HepG2 (cell line): ENCODE measurements around the gene CLEC20A. TPM values are rescaled to one million over a fixed set of nuclear protein-coding genes. Genes with fewer than 3 reads are reported as not detected.

Experiments used
- ATAC-seq: fragments of 200-7000 bp; cut with Tn5 transposase; 3 replicates; pipeline ENCODE4 v1.9.1; 2020; ENCODE audit warnings: mild to moderate bottlenecking, moderate library complexity
- BruUV-seq: library from RNA; stranded (reverse); fragments of 400-500 nt; replicated peaks from 2 replicates; lab custom pipeline; 2021; lab: Mats Ljungman, UMichigan
- CTCF ChIA-PET: fragments of 300-600 bp; formaldehyde crosslinking; extraction: SDS; loops from one replicate; lab custom pipeline; 2021; ENCODE audit warnings: low total read pairs, inconsistent platforms, low intra/inter-chr PET ratio; lab: Yijun Ruan, JAX
- POLR2A ChIA-PET: fragments of 350-600 bp; sonication (Branson Sonifier 250); formaldehyde crosslinking; loops from one replicate; lab custom pipeline; 2020; ENCODE audit warnings: antibody characterized with exemption, inconsistent platforms; lab: Yijun Ruan, JAX
- DNase-seq: peaks from one replicate; pipeline ENCODE4 v3.0.0-alpha.2; 2015; ENCODE audit warnings: low spot score
- FAIRE-seq: peaks from 3 replicates; lab custom pipeline; 2011; peaks lifted over from hg19 to GRCh38; lab: Jason Lieb, UNC
- H2AFZ ChIP-seq: one replicate; pipeline ENCODE4 v1.6.1; 2011; ENCODE audit warnings: low read length, inconsistent platforms
- H3K27ac ChIP-seq: fragments of 300-600 bp; 3 replicates; pipeline ENCODE4 v1.8.0; 2011; ENCODE audit warnings: mixed run types, mild to moderate bottlenecking, mixed read lengths, low read length, inconsistent platforms; ENCODE audit not compliant: insufficient read depth; ENCODE audit errors: extremely low read length
- H3K27me3 ChIP-seq, 2 experiments: fragments of 200-600 bp in 1 of 2; 2 replicates in 1 of 2; 3 replicates in 1 of 2; pipeline versions ENCODE4 v1.6.0 to v1.8.0; 2011; ENCODE audit warnings: low read length in 2 of 2, mild to moderate bottlenecking in 2 of 2, moderate library complexity in 2 of 2, inconsistent platforms in 1 of 2; ENCODE audit not compliant: insufficient read depth in 2 of 2, control insufficient read depth in 1 of 2
- H3K36me3 ChIP-seq, 2 experiments: fragments of 200-600 bp in 1 of 2; replicated peaks in 1 of 2; 2 replicates in 1 of 2; 3 replicates in 1 of 2; pipeline versions ENCODE4 v1.5.1 to v1.8.0; 2011; ENCODE audit warnings: low read length in 2 of 2, inconsistent platforms in 1 of 2; ENCODE audit not compliant: insufficient read depth in 2 of 2, control insufficient read depth in 1 of 2
- H3K4me1 ChIP-seq: 2 replicates; pipeline ENCODE4 v1.5.1; 2012; ENCODE audit warnings: low read length, inconsistent platforms; ENCODE audit not compliant: insufficient read depth
- H3K4me2 ChIP-seq: 2 replicates; pipeline ENCODE4 v1.6.0; 2011; ENCODE audit warnings: low read depth, low read length, inconsistent platforms
- H3K4me3 ChIP-seq, 3 experiments: fragments of 200-600 bp in 1 of 3; sonication (generic), shearing (Covaris generic) in 1 of 3; replicated peaks in 1 of 3; 2 replicates each; pipeline ENCODE4 v1.5.1; 2011 to 2016; ENCODE audit warnings: low read length in 3 of 3, inconsistent platforms in 2 of 3, low read depth in 2 of 3, mild to moderate bottlenecking in 2 of 3, control low read depth in 1 of 3, mixed read lengths in 1 of 3; ENCODE audit not compliant: insufficient read depth in 1 of 3
- H3K79me2 ChIP-seq: one replicate; pipeline ENCODE4 v1.6.1; 2011; ENCODE audit warnings: low read length, inconsistent platforms; ENCODE audit not compliant: insufficient read depth
- H3K9ac ChIP-seq: 2 replicates; pipeline ENCODE4 v1.6.0; 2011; ENCODE audit warnings: mild to moderate bottlenecking, low read depth, low read length, inconsistent platforms; ENCODE audit not compliant: insufficient read depth
- H3K9me3 ChIP-seq: 2 replicates; pipeline ENCODE4 v1.5.1; 2012; ENCODE audit warnings: mild to moderate bottlenecking, low read length
- H4K20me1 ChIP-seq: 2 replicates; pipeline ENCODE4 v1.6.0; 2011; ENCODE audit warnings: inconsistent platforms, mild to moderate bottlenecking, low read length, moderate library complexity; ENCODE audit not compliant: insufficient read depth
- ATF7-NPFF ChIP-seq: sonication (generic); formaldehyde crosslinking; IDR thresholded peaks from 2 replicates; pipeline ENCODE4 v1.8.1; 2023; ENCODE audit warnings: mild to moderate bottlenecking, low read depth, missing genetic modification reagents, moderate library complexity
- BRCA1 ChIP-seq: sonication (generic); formaldehyde crosslinking; IDR thresholded peaks from 2 replicates; pipeline ENCODE4 v1.4.0; 2020; ENCODE audit warnings: missing genetic modification reagents
- CENPT ChIP-seq: sonication (generic); formaldehyde crosslinking; IDR thresholded peaks from 2 replicates; pipeline ENCODE4 v1.8.0; 2022; ENCODE audit warnings: low read depth, mild to moderate bottlenecking, moderate library complexity, missing genetic modification reagents
- DNMT1 ChIP-seq: sonication (generic); formaldehyde crosslinking; IDR thresholded peaks from 2 replicates; pipeline ENCODE4 v1.5.1; 2020; ENCODE audit warnings: mild to moderate bottlenecking, missing genetic modification reagents
- EZH2 ChIP-seq: conservative IDR thresholded peaks from 2 replicates; pipeline ENCODE4 v1.6.1; 2012; ENCODE audit warnings: mild to moderate bottlenecking, low read depth, low read length, moderate library complexity
- HDAC1 ChIP-seq: sonication (generic); formaldehyde crosslinking; IDR thresholded peaks from 2 replicates; pipeline ENCODE4 v1.5.1; 2020; ENCODE audit warnings: mild to moderate bottlenecking, missing genetic modification reagents
- HNRNPK ChIP-seq: fragments of 200-400 bp; formaldehyde crosslinking; IDR thresholded peaks from 2 replicates; pipeline ENCODE4 v1.6.1; 2018; ENCODE audit warnings: low read length, low read depth, moderate library complexity, mild to moderate bottlenecking; ENCODE audit not compliant: poor library complexity, severe bottlenecking
- ISL2 ChIP-seq: sonication (generic); formaldehyde crosslinking; IDR thresholded peaks from 2 replicates; pipeline ENCODE4 v1.5.0; 2020; ENCODE audit warnings: missing genetic modification reagents
- KLF13 ChIP-seq: sonication (generic); formaldehyde crosslinking; IDR thresholded peaks from 2 replicates; pipeline ENCODE4 v1.4.0; 2020; ENCODE audit warnings: mild to moderate bottlenecking, missing genetic modification reagents
- PCBP1 ChIP-seq: fragments of 200-400 bp; formaldehyde crosslinking; IDR thresholded peaks from 2 replicates; pipeline ENCODE4 v1.6.1; 2017; ENCODE audit warnings: mild to moderate bottlenecking, low read depth, low read length, borderline replicate concordance
- SNRNP70 ChIP-seq: fragments of 200-400 bp; formaldehyde crosslinking; IDR thresholded peaks from 2 replicates; pipeline ENCODE4 v1.6.1; 2017; ENCODE audit warnings: mild to moderate bottlenecking, low read depth, low read length, moderate library complexity
- SUZ12 ChIP-seq: fragments of 150-350 bp; IDR thresholded peaks from 2 replicates; pipeline ENCODE4 v1.6.1; 2014; ENCODE audit warnings: low read depth, low read length
- WIZ ChIP-seq: sonication (generic); formaldehyde crosslinking; IDR thresholded peaks from 2 replicates; pipeline ENCODE4 v1.5.1; 2020; ENCODE audit warnings: mild to moderate bottlenecking, missing genetic modification reagents
- ZBTB8A ChIP-seq: sonication (generic); formaldehyde crosslinking; IDR thresholded peaks from 2 replicates; pipeline ENCODE4 v1.4.0; 2020; ENCODE audit warnings: mild to moderate bottlenecking, low read depth, missing genetic modification reagents, borderline replicate concordance
- ZNF274 ChIP-seq: sonication (generic); formaldehyde crosslinking; IDR thresholded peaks from 2 replicates; pipeline ENCODE4 v1.5.1; 2020; ENCODE audit warnings: mild to moderate bottlenecking, missing genetic modification reagents
- ZNF382 ChIP-seq: sonication (generic); formaldehyde crosslinking; IDR thresholded peaks from 2 replicates; pipeline ENCODE4 v1.5.0; 2020; ENCODE audit warnings: missing genetic modification reagents, mild to moderate bottlenecking, borderline replicate concordance
- ZNF652 ChIP-seq: IDR thresholded peaks from 2 replicates; pipeline ENCODE4 v1.6.1; 2016; ENCODE audit warnings: low read depth, borderline replicate concordance
- WGBS: methylation state at CpG from one replicate; pipeline ENCODE4 v1.1.6; 2017; ENCODE audit warnings: low lambda C conversion rate; 5-methylcytosine and 5-hydroxymethylcytosine counted together
- in situ Hi-C: cut with HindIII; loops from 2 replicates; pipeline ENCODE4 v1.10.0; 2017; ENCODE audit warnings: low pct_unique_long_range_greater_than_20kb; ENCODE audit not compliant: extremely low pct_ligation_motif_present
- intact Hi-C: fragments of 100-400 bp; cut with micrococcal nuclease; formaldehyde crosslinking; loops from one replicate; pipeline ENCODE4 v1.10.0; 2022; ENCODE audit not compliant: unreplicated experiment
- polyA plus RNA-seq, 8 experiments: library from polyadenylated mRNA; depleted of rRNA in 3 of 8; stranded (reverse) in 7 of 8; unstranded in 1 of 8; fragments of >200 nt; fragmentation: Illumina TruSeq in 4 of 8; extraction: Trizol in 4 of 8; gene quantifications; 2 replicates each; pipeline versions ENCODE4 v1.2.1 to v1.2.3, GENCODE V29; 2011 to 2016; ENCODE audit warnings: low read depth in 4 of 8, missing spikeins in 1 of 8, mixed read lengths in 1 of 8; ENCODE audit not compliant: insufficient read depth in 1 of 8
- total RNA-seq, 5 experiments: library from RNA; depleted of rRNA; stranded (reverse); fragments of >200 nt; fragmentation: Illumina TruSeq; extraction: Trizol; gene quantifications; 2 replicates each; pipeline ENCODE4 v1.2.3, GENCODE V29; 2016; ENCODE audit warnings: low read depth in 1 of 5
- TF ChIP-seq, protein P1 (sequence below): IDR thresholded peaks from 2 replicates; pipeline ENCODE4 v1.6.1; 2018; ENCODE audit warnings: missing genetic modification reagents
- TF ChIP-seq, protein P2 (sequence below): IDR thresholded peaks from 2 replicates; pipeline ENCODE4 v1.6.1; 2016
- TF ChIP-seq, protein P3 (sequence below): sonication (generic); formaldehyde crosslinking; IDR thresholded peaks from 2 replicates; pipeline ENCODE4 v1.9.0; 2021; ENCODE audit warnings: missing genetic modification reagents, mild to moderate bottlenecking, borderline replicate concordance

Gene CLEC20A
- total and polyA plus RNA-seq, 2 of the 13 experiments (the other 11 are each of a cell fraction or from before 2014, with no cell fraction given) = not detected

DNA sequence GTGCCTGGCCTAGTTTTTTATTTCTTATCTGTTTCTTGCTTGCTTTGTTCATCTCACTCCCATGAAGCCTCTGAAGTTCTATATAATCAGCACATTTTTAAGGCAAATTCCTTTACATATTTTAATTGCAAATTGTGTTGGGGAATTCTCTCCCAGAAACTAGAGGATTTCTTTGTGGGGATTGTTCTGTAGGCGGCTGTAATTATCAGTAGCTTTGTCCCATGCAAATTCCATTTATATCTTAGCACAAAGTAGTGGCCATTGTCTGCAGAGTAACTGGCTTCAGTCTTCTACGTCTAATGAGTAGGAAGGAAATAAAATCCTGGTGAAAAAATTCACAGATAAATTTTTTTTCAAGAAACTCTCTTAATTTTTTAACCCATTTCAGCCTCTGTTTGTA is 35.7 kb downstream of the CLEC20A start:
- FAIRE-seq = no peak
- ChIA-PET POLR2A (no interaction called here), CTCF (no interaction called here)
- no peak for ATAC-seq
- H3K36me3 ChIP-seq = peaks cover 0 to 3% of the 10 kb centered on the region in 2 experiments; a peak in 1 of 5 replicates
- no peak for TF ChIP-seq ZBTB8A (CRISPR knock-in tag)
- TF ChIP-seq, protein P1, sequence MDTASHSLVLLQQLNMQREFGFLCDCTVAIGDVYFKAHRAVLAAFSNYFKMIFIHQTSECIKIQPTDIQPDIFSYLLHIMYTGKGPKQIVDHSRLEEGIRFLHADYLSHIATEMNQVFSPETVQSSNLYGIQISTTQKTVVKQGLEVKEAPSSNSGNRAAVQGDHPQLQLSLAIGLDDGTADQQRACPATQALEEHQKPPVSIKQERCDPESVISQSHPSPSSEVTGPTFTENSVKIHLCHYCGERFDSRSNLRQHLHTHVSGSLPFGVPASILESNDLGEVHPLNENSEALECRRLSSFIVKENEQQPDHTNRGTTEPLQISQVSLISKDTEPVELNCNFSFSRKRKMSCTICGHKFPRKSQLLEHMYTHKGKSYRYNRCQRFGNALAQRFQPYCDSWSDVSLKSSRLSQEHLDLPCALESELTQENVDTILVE (CRISPR knock-in tag) = no peak
- TF ChIP-seq, protein P2, sequence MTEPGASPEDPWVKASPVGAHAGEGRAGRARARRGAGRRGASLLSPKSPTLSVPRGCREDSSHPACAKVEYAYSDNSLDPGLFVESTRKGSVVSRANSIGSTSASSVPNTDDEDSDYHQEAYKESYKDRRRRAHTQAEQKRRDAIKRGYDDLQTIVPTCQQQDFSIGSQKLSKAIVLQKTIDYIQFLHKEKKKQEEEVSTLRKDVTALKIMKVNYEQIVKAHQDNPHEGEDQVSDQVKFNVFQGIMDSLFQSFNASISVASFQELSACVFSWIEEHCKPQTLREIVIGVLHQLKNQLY (CRISPR knock-in tag) = no peak
- TF ChIP-seq ISL2 (CRISPR knock-in tag) = no peak
- no peak for TF ChIP-seq EZH2
- TF ChIP-seq SNRNP70 = no peak
- no peak for TF ChIP-seq ZNF382 (CRISPR knock-in tag)
- TF ChIP-seq SUZ12 = no peak
- TF ChIP-seq, protein P3, sequence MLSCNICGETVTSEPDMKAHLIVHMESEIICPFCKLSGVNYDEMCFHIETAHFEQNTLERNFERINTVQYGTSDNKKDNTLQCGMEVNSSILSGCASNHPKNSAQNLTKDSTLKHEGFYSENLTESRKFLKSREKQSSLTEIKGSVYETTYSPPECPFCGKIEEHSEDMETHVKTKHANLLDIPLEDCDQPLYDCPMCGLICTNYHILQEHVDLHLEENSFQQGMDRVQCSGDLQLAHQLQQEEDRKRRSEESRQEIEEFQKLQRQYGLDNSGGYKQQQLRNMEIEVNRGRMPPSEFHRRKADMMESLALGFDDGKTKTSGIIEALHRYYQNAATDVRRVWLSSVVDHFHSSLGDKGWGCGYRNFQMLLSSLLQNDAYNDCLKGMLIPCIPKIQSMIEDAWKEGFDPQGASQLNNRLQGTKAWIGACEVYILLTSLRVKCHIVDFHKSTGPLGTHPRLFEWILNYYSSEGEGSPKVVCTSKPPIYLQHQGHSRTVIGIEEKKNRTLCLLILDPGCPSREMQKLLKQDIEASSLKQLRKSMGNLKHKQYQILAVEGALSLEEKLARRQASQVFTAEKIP (CRISPR knock-in tag) = no peak
- no peak for TF ChIP-seq KLF13 (CRISPR knock-in tag)
- no peak for TF ChIP-seq HNRNPK
- no peak for TF ChIP-seq CENPT (CRISPR knock-in tag)
- TF ChIP-seq HDAC1 (CRISPR knock-in tag) = no peak
- TF ChIP-seq DNMT1 (CRISPR knock-in tag) = no peak
- TF ChIP-seq WIZ (CRISPR knock-in tag) = no peak
- no peak for TF ChIP-seq ZNF652 (CRISPR knock-in tag)
- TF ChIP-seq ATF7-NPFF (CRISPR knock-in tag) = no peak
- no peak for TF ChIP-seq BRCA1 (CRISPR knock-in tag)
- TF ChIP-seq ZNF274 (CRISPR knock-in tag) = no peak
- TF ChIP-seq PCBP1 = no peak
- H4K20me1 ChIP-seq = no peaks in the 10 kb centered on the region
- in situ Hi-C loops = no loop called here
- H3K4me1 ChIP-seq = no peaks in the 10 kb centered on the region
- H3K27me3 ChIP-seq = no peaks in the 10 kb centered on the region
- H3K9ac ChIP-seq = no peak overlapping the region
- no peaks in the 10 kb centered on the region for H3K79me2 ChIP-seq
- H3K9me3 ChIP-seq = no peaks in the 10 kb centered on the region
- DNase-seq = no peak
- no peak overlapping the region for H3K27ac ChIP-seq
- no TSS peak for BruUV-seq
- WGBS = 96% methylated on average over 2 of the region's 2 CpGs
- no peak overlapping the region for H2AFZ ChIP-seq
- intact Hi-C loops = no loop called here
- H3K4me2 ChIP-seq = no peak overlapping the region
- H3K4me3 ChIP-seq = no peak overlapping the region
